DOHH2 (cell line): Measurements from ENCODE around the gene SNX5.

Experiments used
- CTCF ChIP-seq: fragments of 200-600 bp; sonication (generic); IDR thresholded peaks from one replicate; pipeline ENCODE4 v1.5.1; 2014; ENCODE audit warnings: antibody characterized with exemption, mild to moderate bottlenecking, low read depth, low read length; ENCODE audit not compliant: poor library complexity, severe bottlenecking
- EZH2phosphoT487 ChIP-seq: fragments of 200-600 bp; sonication (generic); IDR thresholded peaks from 2 replicates; pipeline ENCODE4 v1.6.1; 2017; ENCODE audit warnings: borderline replicate concordance, mild to moderate bottlenecking, antibody characterized with exemption, low read length, moderate library complexity, mixed read lengths

- TF ChIP-seq CTCF (no peak), EZH2phosphoT487 (no peak)
Observed at GRCh38 chr20:17896193-17896723, 72.3 kb downstream of the SNX5 start.
